ENCODE results near the gene YIF1B.
"Not testable (repeated sequence)": the region's sequence is repeated elsewhere in the genome, so short reads cannot be mapped to it uniquely, and the experiment has no call there.

The YIF1B gene

GRCh38 chr19:38351865-38352395 is 36.2 kb upstream of the YIF1B start:
- H3K27me3 ChIP-seq, result peaks cover 0 to 26% of the 10 kb centered on the region in 2 donors
- DNase-seq, result no peak
- no peaks in the 10 kb centered on the region for H3K4me1 ChIP-seq
- no peak overlapping the region for H3K27ac ChIP-seq
- no peak for TF ChIP-seq CTCF (IDR thresholded peaks at IDR 0.05)
- no peaks in the 10 kb centered on the region for H3K9me3 ChIP-seq
- intact Hi-C loops (cut with DNase I; ENCODE audit: low total_unique reads), result no loop called here
- no peak overlapping the region for H3K4me3 ChIP-seq
- no peaks in the 10 kb centered on the region for H3K36me3 ChIP-seq

GRCh38 chr19:38350883-38351282 is 35.1 kb upstream of the YIF1B start:
- no peaks in the 10 kb centered on the region for H3K4me1 ChIP-seq
- intact Hi-C loops (cut with DNase I; ENCODE audit: low total_unique reads), result no loop called here
- no peaks in the 10 kb centered on the region for H3K9me3 ChIP-seq
- no peaks in the 10 kb centered on the region for H3K36me3 ChIP-seq
- DNase-seq, result no peak
- no peak overlapping the region for H3K27ac ChIP-seq
- TF ChIP-seq CTCF (IDR thresholded peaks at IDR 0.05), result no peak
- no peak overlapping the region for H3K4me3 ChIP-seq
- peaks cover 0 to 17% of the 10 kb centered on the region in 2 donors for H3K27me3 ChIP-seq

DNA sequence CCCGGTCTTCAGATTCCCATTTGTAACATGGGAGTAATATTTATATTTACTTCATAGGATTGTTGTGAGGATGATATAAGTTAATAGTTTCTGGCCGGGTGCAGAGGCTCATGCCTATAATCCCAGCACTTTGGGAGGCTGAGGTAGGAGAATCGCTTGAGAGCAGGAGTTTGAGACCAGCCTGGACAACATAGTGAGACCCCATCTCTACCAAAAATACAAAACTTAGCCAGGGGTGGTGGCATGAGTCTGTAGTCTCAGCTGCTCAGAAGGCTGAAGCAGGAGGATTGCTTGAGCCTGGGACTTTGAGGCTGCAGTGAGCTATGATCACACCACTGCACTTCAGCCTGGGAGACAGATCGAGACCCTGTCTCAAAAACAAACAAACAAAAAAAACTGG is 31.1 kb upstream of the YIF1B start:
- DNase-seq, result no peak

GRCh38 chr19:38340927-38341326 is 25.2 kb upstream of the YIF1B start:
- intact Hi-C loops (cut with DNase I; ENCODE audit: low total_unique reads), result no loop called here
- peaks cover 0 to 29% (median 7%) of the 10 kb centered on the region in 3 donors for H3K36me3 ChIP-seq
- no peak for TF ChIP-seq CTCF (IDR thresholded peaks at IDR 0.05)
- no peak overlapping the region for H3K4me3 ChIP-seq
- no peak for DNase-seq
- peaks cover 0 to 25% (median 19%) of the 10 kb centered on the region in 4 donors for H3K4me1 ChIP-seq
- no peaks in the 10 kb centered on the region for H3K27me3 ChIP-seq
- H3K27ac ChIP-seq, result no peak overlapping the region
- H3K9me3 ChIP-seq, result no peaks in the 10 kb centered on the region

More for the DNA sequence above, 31.1 kb upstream of the YIF1B start:
- peaks cover 0 to 4% of the 10 kb centered on the region in 2 donors for H3K27me3 ChIP-seq
- no peak overlapping the region for H3K4me3 ChIP-seq
- no peak overlapping the region for H3K27ac ChIP-seq
- no peaks in the 10 kb centered on the region for H3K4me1 ChIP-seq
- TF ChIP-seq CTCF (IDR thresholded peaks at IDR 0.05), result no peak
- peaks cover 0 to 13% (median 0%) of the 10 kb centered on the region in 3 donors for H3K36me3 ChIP-seq
- H3K9me3 ChIP-seq, result no peaks in the 10 kb centered on the region
- intact Hi-C loops (cut with DNase I; ENCODE audit: low total_unique reads), result no loop called here

DNA sequence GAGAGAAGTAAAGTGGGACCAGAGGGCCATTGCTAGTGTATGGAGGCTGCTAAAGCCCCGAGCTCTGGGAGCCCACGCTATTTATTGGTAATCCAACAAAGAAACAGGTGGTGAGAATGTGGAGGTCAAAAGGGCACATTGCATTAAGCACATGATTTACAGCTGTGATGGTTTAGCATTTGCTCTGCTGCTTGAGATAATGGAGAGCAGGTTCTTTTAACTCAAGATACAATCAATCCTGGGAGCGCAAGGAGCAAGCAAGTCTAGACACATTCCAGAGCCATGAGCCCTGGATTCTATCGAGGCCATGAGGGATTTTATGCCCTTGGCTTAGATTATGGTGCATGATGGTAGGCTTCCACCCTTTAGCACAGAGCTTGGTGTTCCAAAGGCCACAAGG is 23.3 kb upstream of the YIF1B start:
- H3K27me3 ChIP-seq, H3K27ac ChIP-seq, DNase-seq, H3K4me3 ChIP-seq, H3K9me3 ChIP-seq: not testable (repeated sequence)
- peaks cover 0 to 30% (median 19%) of the 10 kb centered on the region in 4 donors for H3K4me1 ChIP-seq
- peaks cover 0 to 25% (median 7%) of the 10 kb centered on the region in 3 donors for H3K36me3 ChIP-seq
- intact Hi-C loops (cut with DNase I; ENCODE audit: low total_unique reads), result loop anchor here (5.0 to 10.0 kb wide), 2 partner anchors 33 to 434 kb away; partner anchors contain the start of genes PSMD8, SIPA1L3 and WDR87

DNA sequence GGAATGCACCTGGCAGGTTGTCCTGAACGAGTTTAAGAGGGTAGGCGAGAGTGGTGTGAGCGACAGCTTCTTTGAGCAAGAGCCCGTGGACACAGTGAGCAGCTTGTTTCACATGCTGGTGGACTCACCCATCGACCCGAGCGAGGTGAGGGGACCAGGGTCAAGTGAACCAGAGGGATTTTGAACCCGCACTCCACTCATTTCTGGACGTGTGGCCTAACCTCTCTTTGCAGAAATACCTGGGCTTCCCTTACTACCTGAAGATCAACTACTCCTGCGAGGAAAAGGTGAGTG is 21.6 kb upstream of the YIF1B start:
- intact Hi-C loops (cut with DNase I; ENCODE audit: low total_unique reads), result loop anchor here (5.0 to 10.0 kb wide), 2 partner anchors 35 to 433 kb away; partner anchors contain the start of genes PSMD8, SIPA1L3 and WDR87
- Histone ChIP-seq H3K4me1 (peaks cover 0 to 30% (median 19%) of the 10 kb centered on the region in 4 donors), H3K4me3 (peak overlapping the region; percentile 68 to 95), H3K27ac (peak overlapping the region; percentile 91 to 99), H3K27me3 (no peaks in the 10 kb centered on the region), H3K9me3 (no peaks in the 10 kb centered on the region), H3K36me3 (peaks cover 0 to 16% (median 7%) of the 10 kb centered on the region in 3 donors)
- TF ChIP-seq CTCF (IDR thresholded peaks at IDR 0.05), result no peak
- no peak for DNase-seq

All from tibial artery (tissue), 4 donors.